CD4-positive, CD25-positive, alpha-beta regulatory T cell (primary cell): Measurements from ENCODE around the gene PANK4. TPM values are rescaled to one million over a fixed set of nuclear protein-coding genes. Genes with fewer than 3 reads are reported as not detected.
A peak's percentile ranks its signal among the peaks of the same experiment; 100 is the strongest.

Experiments used
- ATAC-seq, 2 donors: fragments of 150-1000 bp; cut with Tn5 transposase; one replicate each; pipeline ENCODE4 v1.10.0; 2021; ENCODE audit warnings: low read depth in 2 of 2, moderate number of reproducible peaks in 2 of 2, moderate library complexity in 1 of 2
- DNase-seq, 3 donors: peaks; one replicate each; pipeline versions ENCODE4 v3.0.0 to v3.0.0-alpha.2; 2012 to 2022; ENCODE audit warnings: mixed read lengths in 1 of 3
- H3K27ac ChIP-seq: one replicate; pipeline ENCODE4 v1.7.0; 2013; ENCODE audit warnings: mild to moderate bottlenecking, low read length; ENCODE audit not compliant: insufficient read depth, poor library complexity, severe bottlenecking
- H3K27me3 ChIP-seq: one replicate; pipeline ENCODE4 v1.7.0; 2013; ENCODE audit warnings: low read length; ENCODE audit not compliant: control insufficient read depth, insufficient read depth
- H3K36me3 ChIP-seq: one replicate; pipeline ENCODE4 v1.7.0; 2013; ENCODE audit warnings: mild to moderate bottlenecking, low read length, moderate library complexity; ENCODE audit not compliant: control insufficient read depth, insufficient read depth
- H3K4me1 ChIP-seq: 2 replicates; pipeline ENCODE4 v1.7.0; 2013; ENCODE audit warnings: mild to moderate bottlenecking, low read length; ENCODE audit not compliant: insufficient read depth, control insufficient read depth, poor library complexity, severe bottlenecking
- H3K4me3 ChIP-seq: one replicate; pipeline ENCODE4 v1.7.0; 2013; ENCODE audit warnings: low read depth, mild to moderate bottlenecking, low read length, moderate library complexity
- H3K9me3 ChIP-seq, 2 experiments: 1 replicate in 1 of 2; 2 replicates in 1 of 2; pipeline ENCODE4 v1.7.0; 2013; ENCODE audit warnings: low read length in 2 of 2, mild to moderate bottlenecking in 1 of 2, moderate library complexity in 1 of 2; ENCODE audit not compliant: control insufficient read depth in 2 of 2
- H3K27ac Mint-ChIP-seq, 3 donors: one replicate each; pipeline ENCODE4 v1.8.0; 2020 to 2022; ENCODE audit warnings: mild to moderate bottlenecking in 3 of 3, mixed read lengths in 3 of 3, moderate library complexity in 2 of 3
- H3K27me3 Mint-ChIP-seq: one replicate; pipeline ENCODE4 v1.8.0; 2022; ENCODE audit warnings: mild to moderate bottlenecking, mixed read lengths
- H3K36me3 Mint-ChIP-seq: one replicate; pipeline ENCODE4 v1.8.0; 2020; ENCODE audit warnings: mixed read lengths
- H3K4me1 Mint-ChIP-seq, 4 donors: one replicate each; pipeline ENCODE4 v1.8.0; 2020 to 2022; ENCODE audit warnings: mixed read lengths in 4 of 4, mild to moderate bottlenecking in 1 of 4
- H3K4me3 Mint-ChIP-seq, 4 donors: one replicate each; pipeline ENCODE4 v1.8.0; 2020 to 2022; ENCODE audit warnings: mild to moderate bottlenecking in 4 of 4, mixed read lengths in 4 of 4, moderate library complexity in 3 of 4
- H3K9me3 Mint-ChIP-seq, 7 donors: one replicate each; pipeline ENCODE4 v1.8.0; 2020 to 2022; ENCODE audit warnings: mixed read lengths in 7 of 7, mild to moderate bottlenecking in 3 of 7, moderate library complexity in 2 of 7
- polyA plus RNA-seq, 4 donors: library from polyadenylated mRNA; unstranded; fragments of 300-500 nt; fragmentation: Illumina TruSeq; gene quantifications; one replicate each; pipeline ENCODE4 v1.2.3, GENCODE V29; 2021
- total RNA-seq: library from RNA; stranded (reverse); gene quantifications from one replicate; pipeline ENCODE4 v1.2.3, GENCODE V29; 2022

Gene PANK4
- total and polyA plus RNA-seq, 5 donors from 2014 or later: 16.8 to 66.6 (median 17.7) TPM

DNA sequence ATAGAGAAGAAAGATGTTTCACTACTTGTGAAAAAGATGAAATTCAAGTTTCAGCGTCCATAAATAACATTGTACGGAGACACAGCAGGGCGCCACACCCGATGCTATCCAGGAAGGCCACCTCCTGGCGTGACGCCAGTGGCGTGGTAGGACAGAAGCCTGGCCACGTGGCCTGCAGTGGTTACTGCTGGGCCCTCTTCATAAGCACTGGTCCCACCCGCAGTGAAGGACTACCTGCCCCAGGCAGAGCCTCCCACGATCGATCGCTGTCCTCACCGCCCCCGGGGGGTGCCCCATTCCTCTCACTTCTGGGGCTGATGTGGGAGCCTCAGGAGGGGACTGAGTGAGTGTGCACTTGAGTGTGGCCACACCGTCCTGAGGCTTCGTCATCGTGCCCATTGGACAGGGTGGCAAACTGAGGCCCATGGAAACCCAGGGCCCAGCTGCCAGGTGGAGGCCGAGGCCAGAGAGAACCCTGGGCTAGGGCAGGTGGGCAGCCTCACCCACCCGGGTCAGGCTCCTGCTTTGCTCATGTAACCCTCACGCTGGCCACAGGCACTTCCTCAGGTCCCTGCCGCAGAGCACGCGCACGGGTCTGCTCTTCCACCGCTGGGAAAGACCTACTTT lies 15.3 kb upstream of the PANK4 start:
- no peak for ATAC-seq
- H3K9me3 Mint-ChIP-seq: no peaks in the 10 kb centered on the region
- no peak overlapping the region for H3K27ac Mint-ChIP-seq
- no peak for DNase-seq
- Histone ChIP-seq H3K36me3 (no peaks in the 10 kb centered on the region), H3K4me3 (no peak overlapping the region), H3K4me1 (peaks cover 26% of the 10 kb centered on the region), H3K9me3 (no peaks in the 10 kb centered on the region), H3K27ac (no peak overlapping the region), H3K27me3 (no peaks in the 10 kb centered on the region)
- no peaks in the 10 kb centered on the region for H3K36me3 Mint-ChIP-seq
- H3K4me3 Mint-ChIP-seq: peak overlapping the region in 2 of 4 donors; percentile 28 to 54
- H3K27me3 Mint-ChIP-seq: peaks cover 4% of the 10 kb centered on the region
- peaks cover 0 to 15% (median 4%) of the 10 kb centered on the region in 4 donors for H3K4me1 Mint-ChIP-seq

DNA sequence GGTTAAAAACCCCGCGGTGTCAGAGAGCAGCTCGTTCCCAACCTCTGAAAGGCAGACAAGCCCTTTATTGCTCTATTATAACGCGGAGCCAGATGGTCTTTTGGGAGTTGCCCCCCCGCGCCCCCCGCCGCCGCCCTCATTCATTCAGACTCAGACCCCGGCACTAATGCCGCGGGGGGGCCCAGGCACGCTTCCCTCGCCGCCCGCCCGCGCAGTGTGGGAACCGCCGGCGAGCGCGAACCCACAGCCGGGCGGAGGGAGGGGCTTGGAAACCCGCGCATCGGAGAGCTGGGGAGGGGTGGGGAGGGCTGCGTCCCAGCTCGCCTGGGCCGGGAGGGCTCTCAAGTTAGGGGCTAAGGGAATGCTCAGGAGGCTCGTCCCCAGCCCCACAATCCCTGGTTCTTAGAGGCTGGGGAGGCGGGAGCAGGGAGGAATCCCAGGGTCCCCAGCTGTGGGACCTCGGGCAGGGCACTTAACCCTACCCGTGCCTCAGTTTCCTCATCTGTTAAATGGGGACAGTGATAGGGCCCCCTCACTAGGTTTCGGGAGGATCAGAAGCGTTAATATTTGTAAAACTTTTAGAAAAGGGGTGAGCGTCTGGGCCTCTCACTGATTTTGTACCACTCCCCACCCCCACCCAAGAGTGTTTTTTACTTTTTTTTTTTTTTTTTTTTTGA lies 14.6 kb upstream of the PANK4 start:
- Mint-ChIP-seq H3K36me3 (no peaks in the 10 kb centered on the region), H3K9me3 (no peaks in the 10 kb centered on the region), H3K4me3 (peak overlapping the region in 1 of 4 donors; percentile 54), H3K27ac (no peak overlapping the region), H3K4me1 (peaks cover 0 to 15% (median 3%) of the 10 kb centered on the region in 4 donors), H3K27me3 (peaks cover 9% of the 10 kb centered on the region)
- DNase-seq (no peak), ATAC-seq (no peak)
- Histone ChIP-seq H3K4me1 (peaks cover 21% of the 10 kb centered on the region), H3K27me3 (no peaks in the 10 kb centered on the region), H3K27ac (no peak overlapping the region), H3K36me3 (no peaks in the 10 kb centered on the region), H3K9me3 (no peaks in the 10 kb centered on the region), H3K4me3 (no peak overlapping the region)

DNA sequence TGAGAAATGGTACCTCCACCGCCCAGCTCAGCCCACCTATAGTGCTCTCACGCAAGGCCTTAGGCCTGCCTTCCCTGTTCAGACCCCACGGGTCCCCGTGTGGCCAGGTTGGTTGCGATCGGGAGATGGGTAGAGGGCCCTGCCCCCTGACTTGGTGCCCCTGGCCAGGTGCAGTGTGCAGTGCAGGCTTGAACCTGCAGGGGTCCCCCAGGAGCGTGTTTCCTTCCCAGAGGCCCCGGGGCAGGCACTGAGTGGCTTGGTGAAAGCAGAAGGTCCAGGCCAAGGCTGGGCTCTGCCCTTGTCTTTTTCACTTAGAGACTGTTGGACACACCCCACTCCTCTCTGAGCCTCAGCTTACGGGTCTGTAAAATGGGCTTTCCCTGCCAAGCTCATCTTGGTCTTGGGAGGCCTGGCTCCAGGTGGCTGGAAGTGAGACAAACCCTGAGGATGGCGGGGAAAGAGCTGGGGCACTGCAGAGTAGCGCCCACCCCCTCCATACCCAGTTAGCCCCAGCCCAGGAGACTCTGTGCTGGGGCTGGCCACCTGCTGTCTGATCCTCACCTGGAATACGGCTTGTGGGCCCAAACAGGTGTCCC lies 13.0 kb upstream of the PANK4 start:
- DNase-seq: no peak
- peaks cover 0 to 12% (median 3%) of the 10 kb centered on the region in 4 donors for H3K4me1 Mint-ChIP-seq

GRCh38 chr1:2538872-2539271 lies 12.5 kb upstream of the PANK4 start:
- H3K36me3 ChIP-seq: no peaks in the 10 kb centered on the region
- no peaks in the 10 kb centered on the region for H3K36me3 Mint-ChIP-seq
- ATAC-seq (no peak), DNase-seq (no peak)
- peaks cover 0 to 12% (median 3%) of the 10 kb centered on the region in 4 donors for H3K4me1 Mint-ChIP-seq
- peaks cover 21% of the 10 kb centered on the region for H3K27me3 Mint-ChIP-seq
- no peak overlapping the region for H3K4me3 ChIP-seq
- H3K9me3 Mint-ChIP-seq: no peaks in the 10 kb centered on the region
- H3K9me3 ChIP-seq: no peaks in the 10 kb centered on the region
- peak overlapping the region in 1 of 4 donors; percentile 71 for H3K4me3 Mint-ChIP-seq
- no peaks in the 10 kb centered on the region for H3K27me3 ChIP-seq
- H3K4me1 ChIP-seq: peaks cover 12% of the 10 kb centered on the region
- H3K27ac Mint-ChIP-seq: no peak overlapping the region
- H3K27ac ChIP-seq: no peak overlapping the region

More for the DNA sequence above, 13.0 kb upstream of the PANK4 start:
- Mint-ChIP-seq H3K9me3 (no peaks in the 10 kb centered on the region), H3K36me3 (no peaks in the 10 kb centered on the region), H3K4me3 (no peak overlapping the region), H3K27me3 (peaks cover 18% of the 10 kb centered on the region), H3K27ac (no peak overlapping the region)
- peaks cover 16% of the 10 kb centered on the region for H3K4me1 ChIP-seq
- no peaks in the 10 kb centered on the region for H3K9me3 ChIP-seq
- no peak overlapping the region for H3K27ac ChIP-seq
- no peak for ATAC-seq
- no peaks in the 10 kb centered on the region for H3K36me3 ChIP-seq
- H3K27me3 ChIP-seq: no peaks in the 10 kb centered on the region
- no peak overlapping the region for H3K4me3 ChIP-seq

- Histone ChIP-seq H3K4me1 (peaks cover 7% of the 10 kb centered on the region), H3K9me3 (no peaks in the 10 kb centered on the region), H3K36me3 (no peaks in the 10 kb centered on the region), H3K27ac (no peak overlapping the region), H3K4me3 (no peak overlapping the region), H3K27me3 (no peaks in the 10 kb centered on the region)
- ATAC-seq (no peak), DNase-seq (no peak)
- Mint-ChIP-seq H3K27me3 (peaks cover 25% of the 10 kb centered on the region), H3K4me1 (peaks cover 0 to 12% (median 3%) of the 10 kb centered on the region in 4 donors), H3K4me3 (peak overlapping the region in 1 of 4 donors; percentile 71), H3K9me3 (no peaks in the 10 kb centered on the region), H3K27ac (no peak overlapping the region), H3K36me3 (no peaks in the 10 kb centered on the region)
Measured at GRCh38 chr1:2538376-2538775, 12.0 kb upstream of the PANK4 start.

DNA sequence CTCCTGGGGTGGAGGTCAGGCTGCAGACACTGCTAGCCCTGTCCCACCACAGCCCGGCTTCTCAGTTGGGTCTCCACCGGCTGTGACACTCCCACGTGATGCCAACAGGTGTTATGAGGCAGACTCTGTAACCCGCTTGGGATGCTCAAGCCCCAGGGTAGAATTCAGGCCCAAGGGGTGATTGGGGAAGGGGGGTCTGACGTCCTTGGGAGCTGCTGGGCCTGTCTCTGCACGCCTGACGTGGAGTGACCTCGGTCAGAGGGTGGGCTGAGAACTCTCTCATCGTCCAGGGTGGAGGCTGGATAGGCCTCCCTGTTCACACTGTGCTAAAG lies 11.4 kb upstream of the PANK4 start:
- Histone ChIP-seq H3K9me3 (no peaks in the 10 kb centered on the region), H3K27me3 (no peaks in the 10 kb centered on the region), H3K4me1 (peaks cover 7% of the 10 kb centered on the region), H3K4me3 (no peak overlapping the region), H3K27ac (no peak overlapping the region), H3K36me3 (no peaks in the 10 kb centered on the region)
- Mint-ChIP-seq H3K36me3 (no peaks in the 10 kb centered on the region), H3K4me3 (no peak overlapping the region), H3K9me3 (no peaks in the 10 kb centered on the region), H3K27ac (no peak overlapping the region), H3K27me3 (peaks cover 30% of the 10 kb centered on the region), H3K4me1 (peaks cover 0 to 12% (median 3%) of the 10 kb centered on the region in 4 donors)
- ATAC-seq: no peak
- no peak for DNase-seq

DNA sequence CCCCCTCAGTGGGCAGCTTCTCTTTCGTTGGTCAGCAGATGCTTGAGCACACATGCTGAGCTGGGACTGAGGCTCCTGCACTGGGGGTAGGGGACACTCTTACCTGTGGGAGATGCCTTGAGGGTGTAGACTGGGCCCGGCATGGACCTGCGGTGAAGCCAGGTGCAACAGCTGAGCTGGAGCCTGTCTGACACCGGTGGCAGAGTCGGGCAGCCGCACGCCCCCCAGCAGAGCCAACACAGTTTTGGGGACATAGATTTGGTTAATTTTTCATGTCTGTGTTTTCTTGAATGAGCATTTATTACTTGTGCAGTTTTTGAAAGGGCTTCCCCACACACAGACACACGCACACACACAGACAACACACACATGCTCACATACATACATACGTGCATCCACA lies 9.6 kb upstream of the PANK4 start:
- no peak for ATAC-seq
- DNase-seq: no peak
- no peaks in the 10 kb centered on the region for H3K36me3 Mint-ChIP-seq
- H3K4me1 ChIP-seq: peaks cover 5% of the 10 kb centered on the region
- peaks cover 0 to 6% (median 0%) of the 10 kb centered on the region in 4 donors for H3K4me1 Mint-ChIP-seq
- H3K36me3 ChIP-seq: no peaks in the 10 kb centered on the region
- no peaks in the 10 kb centered on the region for H3K9me3 ChIP-seq
- no peaks in the 10 kb centered on the region for H3K9me3 Mint-ChIP-seq
- H3K4me3 ChIP-seq: no peak overlapping the region
- no peak overlapping the region for H3K27ac ChIP-seq
- no peak overlapping the region for H3K4me3 Mint-ChIP-seq
- H3K27me3 ChIP-seq: peaks cover 3% of the 10 kb centered on the region
- no peak overlapping the region for H3K27ac Mint-ChIP-seq
- peaks cover 39% of the 10 kb centered on the region for H3K27me3 Mint-ChIP-seq
